NCI-H2029 (cell line): ENCODE results near the gene HNRNPA2B1.
"Not testable (repeated sequence)": the region's sequence is repeated elsewhere in the genome, so short reads cannot be mapped to it uniquely, and the experiment has no call there.

Experiments used
- DNase-seq: peaks from one replicate; lab custom pipeline; 2025; lab: John Stamatoyannopoulos, UW

The HNRNPA2B1 gene

GRCh38 chr7:26165950-26166683, 34.4 kb downstream of the HNRNPA2B1 start:
- no peak for DNase-seq

GRCh38 chr7:26163804-26164203, 36.7 kb downstream of the HNRNPA2B1 start:
- not testable (repeated sequence) for DNase-seq

GRCh38 chr7:26162431-26162830, 38.1 kb downstream of the HNRNPA2B1 start:
- no peak for DNase-seq

- DNase-seq, result no peak
Observed at GRCh38 chr7:26160896-26161295, 39.6 kb downstream of the HNRNPA2B1 start.

GRCh38 chr7:26159243-26159642, 41.3 kb downstream of the HNRNPA2B1 start:
- DNase-seq, result no peak

GRCh38 chr7:26157520-26158105, 42.9 kb downstream of the HNRNPA2B1 start:
- no peak for DNase-seq

GRCh38 chr7:26156451-26157420, 43.8 kb downstream of the HNRNPA2B1 start:
- DNase-seq, result no peak

GRCh38 chr7:26155531-26156375, 44.8 kb downstream of the HNRNPA2B1 start:
- no peak for DNase-seq

- no peak for DNase-seq
Observed at GRCh38 chr7:26153823-26154783, 46.4 kb downstream of the HNRNPA2B1 start.

- no peak for DNase-seq
Observed at GRCh38 chr7:26153241-26153822, 47.2 kb downstream of the HNRNPA2B1 start.

GRCh38 chr7:26152782-26153240, 47.7 kb downstream of the HNRNPA2B1 start:
- DNase-seq, result not testable (repeated sequence)

GRCh38 chr7:26151953-26152781, 48.4 kb downstream of the HNRNPA2B1 start, which contains the start of gene NFE2L3:
NFE2L3 (plus strand) TSS chr7:26152198; CDS start chr7:26152499, 301 bp downstream.
- peak; percentile 79 for DNase-seq

GRCh38 chr7:26151650-26151952, 48.9 kb downstream of the HNRNPA2B1 start:
- no peak for DNase-seq

- DNase-seq, result no peak
Observed at GRCh38 chr7:26151096-26151495, 49.5 kb downstream of the HNRNPA2B1 start.

GRCh38 chr7:26149391-26149977, 51.1 kb downstream of the HNRNPA2B1 start:
- DNase-seq, result no peak

GRCh38 chr7:26148307-26148700, 52.2 kb downstream of the HNRNPA2B1 start:
- DNase-seq, result not testable (repeated sequence)

- not testable (repeated sequence) for DNase-seq
Observed at GRCh38 chr7:26147646-26148306, 52.8 kb downstream of the HNRNPA2B1 start.

- DNase-seq, result peak; percentile 56
Observed at GRCh38 chr7:26147030-26147429, 53.5 kb downstream of the HNRNPA2B1 start.
